GM12878 (cell line): ENCODE measurements around the gene TYK2. TPM values are rescaled to one million over a fixed set of nuclear protein-coding genes. Genes with fewer than 3 reads are reported as not detected.

ENCODE experiments used
- ATAC-seq: fragments of 200-7000 bp; cut with Tn5 transposase; 3 replicates; pipeline ENCODE4 v1.9.1; 2020; ENCODE audit warnings: mild to moderate bottlenecking, moderate library complexity
- BruUV-seq: library from RNA; stranded (reverse); fragments of 400-500 nt; replicated peaks from 2 replicates; lab custom pipeline; 2021; lab: Mats Ljungman, UMichigan
- CTCF ChIA-PET: fragments of 300-600 bp; sonication (Branson Sonifier 250); formaldehyde crosslinking; extraction: SDS; loops from one replicate; lab custom pipeline; 2021; ENCODE audit warnings: inconsistent platforms; lab: Yijun Ruan, JAX
- POLR2A ChIA-PET: fragments of 350-600 bp; formaldehyde crosslinking; extraction: SDS; loops from one replicate; lab custom pipeline; 2021; ENCODE audit warnings: inconsistent platforms; lab: Charles Lee
- RAD21 ChIA-PET: fragments of 300-600 bp; sonication (Branson Sonifier 250); formaldehyde crosslinking; loops from one replicate; lab custom pipeline; 2023; ENCODE audit warnings: antibody characterized with exemption; ENCODE audit not compliant: unreplicated experiment; lab: Charles Lee
- SMC1A ChIA-PET: fragments of 300-600 bp; sonication (Branson Sonifier 250); formaldehyde crosslinking; loops from one replicate; lab custom pipeline; 2023; ENCODE audit not compliant: unreplicated experiment, uncharacterized antibody; lab: Charles Lee
- DNase-seq: peaks from one replicate; pipeline ENCODE4 v3.0.0-alpha.2; 2011; ENCODE audit warnings: low read depth, low spot score
- FAIRE-seq: peaks from 3 replicates; lab custom pipeline; 2011; peaks lifted over from hg19 to GRCh38; lab: Jason Lieb, UNC
- H2AFZ ChIP-seq: 2 replicates; pipeline ENCODE4 v1.6.0; 2011; ENCODE audit warnings: low read depth, low read length, control low read depth; ENCODE audit not compliant: control insufficient read depth
- H3K27ac ChIP-seq: 2 replicates; pipeline ENCODE4 v1.5.1; 2011; ENCODE audit warnings: control low read depth; ENCODE audit not compliant: control insufficient read depth, insufficient read depth
- H3K27me3 ChIP-seq, 2 experiments: replicated peaks in 1 of 2; 2 replicates each; pipeline versions ENCODE4 v1.6.0 to v1.6.1; 2011; ENCODE audit warnings: low read length in 1 of 2; ENCODE audit not compliant: control insufficient read depth in 2 of 2, insufficient read depth in 2 of 2
- H3K36me3 ChIP-seq, 2 experiments: 2 replicates each; pipeline ENCODE4 v1.5.1; 2011; ENCODE audit warnings: low read length in 1 of 2; ENCODE audit not compliant: control insufficient read depth in 2 of 2, insufficient read depth in 2 of 2
- H3K4me1 ChIP-seq: 2 replicates; pipeline ENCODE4 v1.6.1; 2011; ENCODE audit warnings: mild to moderate bottlenecking, low read length, moderate library complexity, mixed read lengths; ENCODE audit not compliant: control insufficient read depth, insufficient read depth
- H3K4me2 ChIP-seq: 2 replicates; pipeline ENCODE4 v1.6.0; 2011; ENCODE audit warnings: control low read depth; ENCODE audit not compliant: control insufficient read depth, insufficient read depth
- H3K4me3 ChIP-seq: fragments of 200-600 bp; sonication (generic); 2 replicates; pipeline ENCODE4 v1.5.1; 2016
- H3K79me2 ChIP-seq: 2 replicates; pipeline ENCODE4 v1.6.0; 2011; ENCODE audit warnings: low read length; ENCODE audit not compliant: control insufficient read depth, insufficient read depth
- H3K9ac ChIP-seq: 2 replicates; pipeline ENCODE4 v1.8.0; 2011; ENCODE audit warnings: low read length, control low read depth, mixed read lengths; ENCODE audit not compliant: control insufficient read depth, insufficient read depth
- H3K9me3 ChIP-seq: replicated peaks from 3 replicates; pipeline ENCODE4 v1.5.1; 2011; ENCODE audit warnings: mild to moderate bottlenecking, low read length; ENCODE audit not compliant: control insufficient read depth, insufficient read depth
- H4K20me1 ChIP-seq: 2 replicates; pipeline ENCODE4 v1.6.0; 2011; ENCODE audit not compliant: control insufficient read depth, insufficient read depth
- ASH2L ChIP-seq: fragments of 300-600, 200-600 bp; sonication (generic); IDR thresholded peaks from 2 replicates; pipeline ENCODE4 v1.6.1; 2017; ENCODE audit warnings: low read depth, mild to moderate bottlenecking, borderline replicate concordance
- BACH1 ChIP-seq: fragments of 450-650 bp; IDR thresholded peaks from 2 replicates; pipeline ENCODE4 v1.6.1; 2017; ENCODE audit warnings: mild to moderate bottlenecking, borderline replicate concordance
- BCL3 ChIP-seq: IDR thresholded peaks from 2 replicates; pipeline ENCODE4 v1.6.1; 2011; ENCODE audit warnings: borderline replicate concordance, low read depth, mild to moderate bottlenecking, moderate library complexity, low read length; ENCODE audit not compliant: insufficient read depth, poor library complexity, severe bottlenecking
- BMI1 ChIP-seq: fragments of 450-650 bp; IDR thresholded peaks from 2 replicates; pipeline ENCODE4 v1.6.1; 2016; ENCODE audit warnings: mild to moderate bottlenecking, moderate library complexity, borderline replicate concordance
- BRCA1 ChIP-seq: IDR thresholded peaks from 2 replicates; pipeline ENCODE4 v1.6.1; 2011; ENCODE audit warnings: low read depth, low read length, improper control_type of control experiment
- CHD1 ChIP-seq: IDR thresholded peaks from 2 replicates; pipeline ENCODE4 v1.6.1; 2012; ENCODE audit warnings: low read depth, low read length, improper control_type of control experiment
- CTCF ChIP-seq, 3 experiments: IDR thresholded peaks in 2 of 3; conservative IDR thresholded peaks in 1 of 3; 2 replicates each; pipeline ENCODE4 v1.5.1; 2011; ENCODE audit warnings: low read depth in 3 of 3, low read length in 3 of 3, mild to moderate bottlenecking in 3 of 3, control low read depth in 2 of 3, moderate library complexity in 2 of 3, inconsistent platforms in 1 of 3, mixed read lengths in 1 of 3; ENCODE audit not compliant: control insufficient read depth in 2 of 3, insufficient read depth in 1 of 3; ENCODE audit errors: extremely low read depth in 1 of 3
- DPF2 ChIP-seq: fragments of 450-650 bp; IDR thresholded peaks from 2 replicates; pipeline ENCODE4 v1.6.1; 2017; ENCODE audit warnings: mild to moderate bottlenecking
- HDAC2 ChIP-seq: fragments of 200-600 bp; sonication (generic); IDR thresholded peaks from 2 replicates; pipeline ENCODE4 v1.6.1; 2017
- HDGF ChIP-seq: fragments of 450-650 bp; IDR thresholded peaks from 2 replicates; pipeline ENCODE4 v1.6.1; 2016; ENCODE audit warnings: antibody characterized with exemption
- PAX8 ChIP-seq: fragments of 450-650 bp; IDR thresholded peaks from 2 replicates; pipeline ENCODE4 v1.6.1; 2017; ENCODE audit warnings: mild to moderate bottlenecking, moderate library complexity
- RFX5 ChIP-seq: IDR thresholded peaks from 2 replicates; pipeline ENCODE4 v1.6.1; 2011; ENCODE audit warnings: low read depth, low read length, improper control_type of control experiment
- SIX5 ChIP-seq: IDR thresholded peaks from 2 replicates; pipeline ENCODE4 v1.6.1; 2011; ENCODE audit warnings: mild to moderate bottlenecking, low read depth, low read length, moderate library complexity; ENCODE audit not compliant: severe bottlenecking
- WRNIP1 ChIP-seq: IDR thresholded peaks from 2 replicates; pipeline ENCODE4 v1.6.1; 2011; ENCODE audit warnings: low read depth, low read length, improper control_type of control experiment, borderline replicate concordance
- ZNF687 ChIP-seq: fragments of 450-650 bp; IDR thresholded peaks from 2 replicates; pipeline ENCODE4 v1.6.1; 2017; ENCODE audit warnings: mild to moderate bottlenecking, moderate library complexity
- WGBS: methylation state at CpG from one replicate; pipeline ENCODE4 v1.1.6; 2016; ENCODE audit warnings: low lambda C conversion rate; ENCODE audit not compliant: insufficient replicate concordance, insufficient coverage; ENCODE audit errors: missing lambda C conversion rate; 5-methylcytosine and 5-hydroxymethylcytosine counted together
- in situ Hi-C: fragments of 300-500 bp; cut with MboI; formaldehyde crosslinking; loops from 9 replicates; pipeline ENCODE4 v1.14.3; 2018; ENCODE audit warnings: mixed read lengths
- intact Hi-C: fragments of 100-400 bp; cut with micrococcal nuclease; formaldehyde crosslinking; loops from one replicate; pipeline ENCODE4 v1.14.2; 2022; ENCODE audit not compliant: unreplicated experiment
- polyA plus RNA-seq, 11 experiments: library from polyadenylated mRNA; depleted of rRNA in 4 of 11; unstranded in 6 of 11; stranded (reverse) in 5 of 11; fragments of >200 nt; fragmentation: Nextera tagmentation in 4 of 11; fragmentation: Illumina TruSeq in 1 of 11; extraction: Ambion mirVana in 4 of 11; extraction: Trizol in 1 of 11; gene quantifications; 1 replicate in 1 of 11; 2 replicates in 10 of 11; pipeline versions ENCODE4 v1.2.1 to v1.2.3, GENCODE V29; 2011 to 2016; ENCODE audit warnings: inconsistent platforms in 2 of 11, missing spikeins in 2 of 11, low read depth in 1 of 11
- total RNA-seq, 4 experiments: library from RNA; depleted of rRNA in 3 of 4; stranded (reverse); fragments of >200 nt in 3 of 4; fragmentation: Illumina TruSeq in 1 of 4; extraction: Trizol in 1 of 4; gene quantifications; 2 replicates each; pipeline versions ENCODE4 v1.2.1 to v1.2.3, GENCODE V29; 2013 to 2021

TYK2 gene
- total and polyA plus RNA-seq, 10 of the 15 experiments (the other 5 are each of a cell fraction or from before 2014, with no cell fraction given): 36.4 to 364 (median 179) TPM

- intact Hi-C loops: no loop called here
- BruUV-seq: no TSS peak
- H2AFZ ChIP-seq: peak within 1 kb of the TSS; percentile 39
- no peak for TF ChIP-seq RFX5
- no peak for TF ChIP-seq PAX8
- TF ChIP-seq BCL3: no peak
- no peak for TF ChIP-seq HDGF
- no peak for TF ChIP-seq BACH1
- TF ChIP-seq BMI1: no peak
- TF ChIP-seq HDAC2: peak; percentile 96; the same call in 1 of the 2 replicates
- no peak for TF ChIP-seq SIX5
- TF ChIP-seq ASH2L: no peak
- no peak for TF ChIP-seq CHD1
- peak; percentile 49 to 60 (median 51) for TF ChIP-seq CTCF (IDR thresholded peaks at IDR 0.05 in 2 of 3, conservative IDR thresholded peaks at IDR 0.05 in 1 of 3; ENCODE audit: control insufficient read depth in 2 of 3, extremely low read depth in 1 of 3, insufficient read depth in 1 of 3, low read depth in 3 of 3, low read length in 3 of 3)
- TF ChIP-seq BRCA1: no peak
- TF ChIP-seq DPF2: peak; percentile 65; the same call in 1 of the 2 replicates
- TF ChIP-seq ZNF687: no peak
- TF ChIP-seq WRNIP1: no peak
Observed at GRCh38 chr19:10420444-10421239, 40.3 kb upstream of the TYK2 start, which contains the start of gene PDE4A. TSS of gene PDE4A (plus strand) at chr19:10420538. CDS start at chr19:10420765, 227 bp downstream.

More at GRCh38 chr19:10420444-10421239, 40.3 kb upstream of the TYK2 start, which contains the start of gene PDE4A:
- no peak within 1 kb of the TSS for H3K27ac ChIP-seq
- 5% methylated on average over 74 of the region's 104 CpGs for WGBS
- ChIA-PET RAD21 (interaction anchor here (0.8 to 10.2 kb wide), 6 partner anchors 8 to 63 kb away, joined by 3 to 209 read pairs (median 6); partner anchors contain the start of gene CDC37), SMC1A (interaction anchor here (1.7 to 17.7 kb wide), 2 partner anchors 10 to 16 kb away, joined by 12 to 364 read pairs; partner anchors contain the start of gene CDC37), CTCF (interaction anchor here (0.6 to 28.5 kb wide), 5 partner anchors 5 to 154 kb away, joined by 3 to 1053 read pairs (median 4); partner anchors contain the start of genes CDC37 and PDE4A), POLR2A (interaction anchor here (0.5 to 7.8 kb wide), 6 partner anchors 9 to 318 kb away, joined by 3 to 122 read pairs (median 4); partner anchors contain the start of genes ANGPTL6 and CDC37)
- H3K36me3 ChIP-seq: no peaks in the 10 kb centered on the region
- peaks cover 0 to 17% of the 10 kb centered on the region in 2 experiments; a peak in 3 of 4 replicates for H3K27me3 ChIP-seq
- no peaks in the 10 kb centered on the region; the same call in 1 of the 2 replicates for H4K20me1 ChIP-seq
- peaks cover 58% of the 10 kb centered on the region for H3K4me1 ChIP-seq
- ATAC-seq (no peak), FAIRE-seq (no peak), DNase-seq (no peak)
- in situ Hi-C loops: no loop called here
- H3K79me2 ChIP-seq: no peaks in the 10 kb centered on the region
- H3K9me3 ChIP-seq: no peaks in the 10 kb centered on the region
- H3K4me2 ChIP-seq: peak within 1 kb of the TSS; percentile 87
- H3K9ac ChIP-seq: peak within 1 kb of the TSS; percentile 37; the same call in 1 of the 2 replicates
- H3K4me3 ChIP-seq: peak within 1 kb of the TSS; percentile 45
